MM.1S (cell line): ENCODE results near the gene KCNC3.

Experiments used
- DNase-seq: peaks from one replicate; pipeline ENCODE4 v3.0.0-alpha.2; 2015
- H2AFZ ChIP-seq: fragments of 300-600 bp; sonication (generic); 2 replicates; pipeline ENCODE4 v1.6.0; 2016; ENCODE audit warnings: antibody characterized with exemption, low read length
- H3F3A ChIP-seq: fragments of 300-600 bp; sonication (generic); 2 replicates; pipeline ENCODE4 v1.6.1; 2016; ENCODE audit warnings: mild to moderate bottlenecking, antibody characterized with exemption, low read length, moderate library complexity, mixed read lengths; ENCODE audit not compliant: insufficient read depth
- H3K27ac ChIP-seq: fragments of 300-600 bp; sonication (generic); 2 replicates; pipeline ENCODE4 v1.5.1; 2016; ENCODE audit warnings: mild to moderate bottlenecking, low read length
- H3K27me3 ChIP-seq: fragments of 300-600 bp; sonication (generic); replicated peaks from 2 replicates; pipeline ENCODE4 v1.6.0; 2016; ENCODE audit warnings: low read length; ENCODE audit not compliant: insufficient read depth
- H3K36me3 ChIP-seq: fragments of 300-600 bp; sonication (generic); replicated peaks from 2 replicates; pipeline ENCODE4 v1.6.1; 2016; ENCODE audit warnings: mild to moderate bottlenecking, low read length, mixed read lengths; ENCODE audit not compliant: insufficient read depth
- H3K4me1 ChIP-seq: fragments of 300-600 bp; sonication (generic); 2 replicates; pipeline ENCODE4 v1.6.1; 2016; ENCODE audit warnings: low read length, mixed read lengths
- H3K4me2 ChIP-seq: fragments of 300-600 bp; sonication (generic); 2 replicates; pipeline ENCODE4 v1.6.0; 2016; ENCODE audit warnings: low read depth, low read length
- H3K4me3 ChIP-seq: fragments of 300-600 bp; sonication (generic); 2 replicates; pipeline ENCODE4 v1.5.1; 2016; ENCODE audit warnings: low read length, mixed read lengths
- H3K79me2 ChIP-seq: fragments of 300-600 bp; sonication (generic); 2 replicates; pipeline ENCODE4 v1.6.1; 2016; ENCODE audit warnings: mixed run types, low read length, mixed read lengths
- H3K9ac ChIP-seq: fragments of 300-600 bp; sonication (generic); 2 replicates; pipeline ENCODE4 v1.6.1; 2016; ENCODE audit warnings: low read length, mixed read lengths
- H3K9me2 ChIP-seq: fragments of 300-600 bp; sonication (generic); replicated peaks from 2 replicates; pipeline ENCODE4 v1.6.1; 2016; ENCODE audit warnings: mild to moderate bottlenecking, low read length, mixed read lengths; ENCODE audit not compliant: insufficient read depth
- H3K9me3 ChIP-seq: fragments of 300-600 bp; sonication (generic); replicated peaks from 2 replicates; pipeline ENCODE4 v1.6.1; 2016; ENCODE audit warnings: mild to moderate bottlenecking, low read length, mixed read lengths; ENCODE audit not compliant: insufficient read depth
- H4K20me1 ChIP-seq: fragments of 300-600 bp; sonication (generic); 2 replicates; pipeline ENCODE4 v1.6.1; 2016; ENCODE audit warnings: mild to moderate bottlenecking, low read length, moderate library complexity, mixed read lengths; ENCODE audit not compliant: insufficient read depth
- CTCF ChIP-seq: fragments of 300-600 bp; sonication (generic); IDR thresholded peaks from 2 replicates; pipeline ENCODE4 v1.5.1; 2016; ENCODE audit warnings: antibody characterized with exemption, low read length, mixed read lengths
- EZH2 ChIP-seq: fragments of 300-600 bp; sonication (generic); optimal IDR thresholded peaks from 2 replicates; pipeline ENCODE3; 2017; ENCODE audit warnings: low read depth, mild to moderate bottlenecking, antibody characterized with exemption, low read length, mixed read lengths
- EZH2phosphoT487 ChIP-seq: fragments of 300-600 bp; sonication (generic); IDR thresholded peaks from 2 replicates; pipeline ENCODE4 v1.6.1; 2018; ENCODE audit warnings: antibody characterized with exemption, low read length

KCNC3 gene

GRCh38 chr19:50287331-50287730, 41.8 kb downstream of the KCNC3 start:
- Histone ChIP-seq H3F3A (no peaks in the 10 kb centered on the region), H3K4me1 (no peaks in the 10 kb centered on the region), H2AFZ (no peak overlapping the region), H3K9ac (no peak overlapping the region), H3K79me2 (no peaks in the 10 kb centered on the region), H3K4me3 (no peak overlapping the region), H3K27me3 (peaks cover 81% of the 10 kb centered on the region), H3K36me3 (no peaks in the 10 kb centered on the region), H3K9me2 (no peaks in the 10 kb centered on the region), H3K4me2 (no peak overlapping the region), H4K20me1 (no peaks in the 10 kb centered on the region), H3K9me3 (no peaks in the 10 kb centered on the region), H3K27ac (no peak overlapping the region)
- DNase-seq = no peak
- TF ChIP-seq EZH2phosphoT487 (no peak), CTCF (no peak)

GRCh38 chr19:50286443-50286842, 42.7 kb downstream of the KCNC3 start:
- no peaks in the 10 kb centered on the region for H3K79me2 ChIP-seq
- no peaks in the 10 kb centered on the region for H3K9me2 ChIP-seq
- TF ChIP-seq CTCF = no peak
- no peak for TF ChIP-seq EZH2phosphoT487
- TF ChIP-seq EZH2 = no peak
- no peak overlapping the region for H3K4me2 ChIP-seq
- no peak overlapping the region for H3K9ac ChIP-seq
- H3K9me3 ChIP-seq = no peaks in the 10 kb centered on the region
- H3K4me3 ChIP-seq = no peak overlapping the region
- DNase-seq = no peak
- H3K27me3 ChIP-seq = peaks cover 84% of the 10 kb centered on the region
- no peaks in the 10 kb centered on the region for H3K36me3 ChIP-seq
- no peaks in the 10 kb centered on the region for H4K20me1 ChIP-seq
- no peaks in the 10 kb centered on the region for H3K4me1 ChIP-seq
- no peaks in the 10 kb centered on the region for H3F3A ChIP-seq
- H2AFZ ChIP-seq = no peak overlapping the region
- no peak overlapping the region for H3K27ac ChIP-seq

DNA sequence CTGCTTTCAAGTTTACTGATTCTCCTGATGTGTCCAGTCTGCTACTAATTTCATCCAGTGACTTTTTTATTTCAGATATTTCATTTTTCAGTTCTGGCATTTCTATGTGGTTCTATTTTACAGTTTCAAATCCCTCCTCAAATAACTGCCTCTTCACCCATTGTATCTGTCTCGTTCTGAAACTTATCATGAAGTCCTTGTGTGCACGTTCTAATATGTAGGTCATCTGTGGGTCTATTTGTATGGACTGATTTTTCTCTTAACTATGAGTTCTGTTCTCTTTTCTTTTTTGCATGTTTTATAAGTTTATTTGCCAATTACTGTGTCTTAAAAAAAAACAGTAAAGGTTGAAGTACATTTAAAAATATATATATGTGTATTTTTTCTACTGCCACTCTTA, 43.3 kb downstream of the KCNC3 start:
- TF ChIP-seq EZH2phosphoT487 (no peak), CTCF (no peak), EZH2 (no peak)
- Histone ChIP-seq H3K9me3 (no peaks in the 10 kb centered on the region), H3K27ac (no peak overlapping the region), H3K9ac (no peak overlapping the region), H4K20me1 (no peaks in the 10 kb centered on the region), H3K9me2 (no peaks in the 10 kb centered on the region), H3K4me1 (no peaks in the 10 kb centered on the region), H3K36me3 (no peaks in the 10 kb centered on the region), H2AFZ (no peak overlapping the region), H3K79me2 (no peaks in the 10 kb centered on the region), H3K4me3 (no peak overlapping the region), H3F3A (no peaks in the 10 kb centered on the region), H3K4me2 (no peak overlapping the region), H3K27me3 (peaks cover 84% of the 10 kb centered on the region)
- no peak for DNase-seq

GRCh38 chr19:50281491-50281890, 47.7 kb downstream of the KCNC3 start:
- Histone ChIP-seq H3K36me3 (no peaks in the 10 kb centered on the region), H3K27ac (no peak overlapping the region), H4K20me1 (no peaks in the 10 kb centered on the region), H3K9me2 (no peaks in the 10 kb centered on the region), H3K4me3 (no peak overlapping the region), H3K79me2 (no peaks in the 10 kb centered on the region), H2AFZ (no peak overlapping the region), H3F3A (no peaks in the 10 kb centered on the region), H3K4me2 (no peak overlapping the region), H3K27me3 (peaks cover 73% of the 10 kb centered on the region), H3K9ac (no peak overlapping the region), H3K9me3 (no peaks in the 10 kb centered on the region), H3K4me1 (no peaks in the 10 kb centered on the region)
- TF ChIP-seq EZH2 (no peak), CTCF (no peak), EZH2phosphoT487 (no peak)
- no peak for DNase-seq
